Smooth muscle cell (in vitro differentiated cells): ENCODE data around the gene SLC25A44. TPM values are rescaled to one million over a fixed set of nuclear protein-coding genes. Genes with fewer than 3 reads are reported as not detected.
A peak's percentile ranks its signal among the peaks of the same experiment; 100 is the strongest.

Experiments used
- DNase-seq: peaks from one replicate; lab custom pipeline; 2025; ENCODE audit not compliant: unreplicated experiment; lab: John Stamatoyannopoulos, UW
- H2AFZ ChIP-seq: fragments of 200-600 bp; sonication (generic); 2 replicates; pipeline ENCODE4 v1.6.0; 2016; ENCODE audit warnings: antibody characterized with exemption, low read depth, mild to moderate bottlenecking
- H3F3A ChIP-seq: fragments of 200-600 bp; sonication (generic); 2 replicates; pipeline ENCODE4 v1.6.0; 2017; ENCODE audit warnings: antibody characterized with exemption, low read depth
- H3K27ac ChIP-seq: fragments of 200-600 bp; sonication (generic); 2 replicates; pipeline ENCODE4 v1.5.1; 2016; ENCODE audit warnings: low read depth, mild to moderate bottlenecking
- H3K27me3 ChIP-seq: fragments of 200-600 bp; sonication (generic); 2 replicates; pipeline ENCODE4 v1.6.1; 2016; ENCODE audit warnings: low read depth, mild to moderate bottlenecking
- H3K36me3 ChIP-seq: fragments of 200-600 bp; sonication (generic); 2 replicates; pipeline ENCODE4 v1.5.1; 2016; ENCODE audit warnings: low read depth
- H3K4me1 ChIP-seq: fragments of 200-600 bp; sonication (generic); 2 replicates; pipeline ENCODE4 v1.5.1; 2016; ENCODE audit warnings: low read depth
- H3K4me2 ChIP-seq: fragments of 200-600 bp; sonication (generic); 2 replicates; pipeline ENCODE4 v1.6.0; 2016; ENCODE audit warnings: mild to moderate bottlenecking
- H3K4me3 ChIP-seq: fragments of 200-600 bp; sonication (generic); 2 replicates; pipeline ENCODE4 v1.5.1; 2016; ENCODE audit warnings: mild to moderate bottlenecking
- H3K79me2 ChIP-seq: fragments of 200-600 bp; sonication (generic); 2 replicates; pipeline ENCODE4 v1.6.0; 2016; ENCODE audit warnings: low read depth, mild to moderate bottlenecking
- H3K9ac ChIP-seq: fragments of 200-600 bp; sonication (generic); 2 replicates; pipeline ENCODE4 v1.6.0; 2016; ENCODE audit warnings: low read depth
- H3K9me3 ChIP-seq: fragments of 200-600 bp; sonication (generic); replicated peaks from 2 replicates; pipeline ENCODE4 v1.5.1; 2016; ENCODE audit warnings: low read depth
- H4K20me1 ChIP-seq: fragments of 200-600 bp; sonication (generic); 2 replicates; pipeline ENCODE4 v1.6.0; 2016; ENCODE audit warnings: low read depth
- CTCF ChIP-seq: fragments of 200-600 bp; sonication (generic); IDR thresholded peaks from 2 replicates; pipeline ENCODE4 v1.5.1; 2017; ENCODE audit warnings: borderline replicate concordance, mild to moderate bottlenecking, antibody characterized with exemption; ENCODE audit not compliant: insufficient read depth, poor library complexity, severe bottlenecking
- WGBS: methylation state at CpG from one replicate; pipeline ENCODE4 v1.1.7; 2016; ENCODE audit warnings: low lambda C conversion rate; 5-methylcytosine and 5-hydroxymethylcytosine counted together
- polyA plus RNA-seq: library from polyadenylated mRNA; unstranded; fragments of >200 nt; fragmentation: Nextera tagmentation; extraction: Ambion mirVana; gene quantifications from 2 replicates; pipeline ENCODE4 v1.2.1, GENCODE V29; 2016
- total RNA-seq: library from RNA; depleted of rRNA; stranded (reverse); fragments of >200 nt; gene quantifications from 2 replicates; pipeline ENCODE4 v1.2.3, GENCODE V29; 2014

Gene SLC25A44
- total and polyA plus RNA-seq, 2 experiments from 2014 or later, result 11.4 to 11.6 TPM

- no peaks in the 10 kb centered on the region for H3K27me3 ChIP-seq
- H3K9me3 ChIP-seq, result no peaks in the 10 kb centered on the region
- no peaks in the 10 kb centered on the region for H4K20me1 ChIP-seq
- H3F3A ChIP-seq, result peaks cover 3% of the 10 kb centered on the region
- H3K9ac ChIP-seq, result no peak overlapping the region
- no peak for DNase-seq
- no peak overlapping the region for H3K4me2 ChIP-seq
- H2AFZ ChIP-seq, result no peak overlapping the region
- no peak overlapping the region for H3K4me3 ChIP-seq
- WGBS, result 96% methylated on average over 2 of the region's 2 CpGs
- H3K4me1 ChIP-seq, result no peaks in the 10 kb centered on the region
- TF ChIP-seq CTCF, result no peak
- no peaks in the 10 kb centered on the region for H3K79me2 ChIP-seq
- no peak overlapping the region for H3K27ac ChIP-seq
- H3K36me3 ChIP-seq, result no peaks in the 10 kb centered on the region
These were observed 32.2 kb downstream of the SLC25A44 start for GRCh38 chr1:156226116-156226538.

- Histone ChIP-seq H3K9me3 (no peaks in the 10 kb centered on the region), H3K79me2 (no peaks in the 10 kb centered on the region), H3K36me3 (no peaks in the 10 kb centered on the region), H3K4me3 (no peak overlapping the region), H3F3A (peaks cover 3% of the 10 kb centered on the region), H3K4me1 (no peaks in the 10 kb centered on the region), H3K4me2 (no peak overlapping the region), H3K9ac (no peak overlapping the region), H4K20me1 (no peaks in the 10 kb centered on the region), H3K27me3 (no peaks in the 10 kb centered on the region), H2AFZ (no peak overlapping the region), H3K27ac (no peak overlapping the region)
- DNase-seq, result no peak
- no peak for TF ChIP-seq CTCF
- WGBS, result 97% methylated on average over 4 of the region's 4 CpGs
These were observed 32.9 kb downstream of the SLC25A44 start for GRCh38 chr1:156226782-156227181.

GRCh38 chr1:156228501-156228900 is 34.6 kb downstream of the SLC25A44 start:
- 74% methylated on average over 7 of the region's 7 CpGs for WGBS

More at GRCh38 chr1:156228501-156228900, 34.6 kb downstream of the SLC25A44 start:
- no peak overlapping the region for H3K4me2 ChIP-seq
- no peaks in the 10 kb centered on the region for H3K36me3 ChIP-seq
- peaks cover 3% of the 10 kb centered on the region for H3F3A ChIP-seq
- H3K27ac ChIP-seq, result peak overlapping the region; percentile 26
- H2AFZ ChIP-seq, result no peak overlapping the region
- TF ChIP-seq CTCF, result no peak
- DNase-seq, result no peak
- H3K9ac ChIP-seq, result no peak overlapping the region
- H3K4me3 ChIP-seq, result no peak overlapping the region
- no peaks in the 10 kb centered on the region for H3K27me3 ChIP-seq
- no peaks in the 10 kb centered on the region for H3K79me2 ChIP-seq
- H4K20me1 ChIP-seq, result no peaks in the 10 kb centered on the region
- H3K4me1 ChIP-seq, result no peaks in the 10 kb centered on the region
- H3K9me3 ChIP-seq, result no peaks in the 10 kb centered on the region
